ENCODE data around the gene TPRN. TPM values are rescaled to one million over a fixed set of nuclear protein-coding genes. Genes with fewer than 3 reads are reported as not detected.
A peak's percentile ranks its signal among the peaks of the same experiment; 100 is the strongest.

The TPRN gene
- total RNA-seq, 1 experiment from 2014 or later: 26.9 TPM

- no peak for DNase-seq (ENCODE audit: low spot score)
Measured at GRCh38 chr9:137236936-137237421, 36.4 kb upstream of the TPRN start.

DNA sequence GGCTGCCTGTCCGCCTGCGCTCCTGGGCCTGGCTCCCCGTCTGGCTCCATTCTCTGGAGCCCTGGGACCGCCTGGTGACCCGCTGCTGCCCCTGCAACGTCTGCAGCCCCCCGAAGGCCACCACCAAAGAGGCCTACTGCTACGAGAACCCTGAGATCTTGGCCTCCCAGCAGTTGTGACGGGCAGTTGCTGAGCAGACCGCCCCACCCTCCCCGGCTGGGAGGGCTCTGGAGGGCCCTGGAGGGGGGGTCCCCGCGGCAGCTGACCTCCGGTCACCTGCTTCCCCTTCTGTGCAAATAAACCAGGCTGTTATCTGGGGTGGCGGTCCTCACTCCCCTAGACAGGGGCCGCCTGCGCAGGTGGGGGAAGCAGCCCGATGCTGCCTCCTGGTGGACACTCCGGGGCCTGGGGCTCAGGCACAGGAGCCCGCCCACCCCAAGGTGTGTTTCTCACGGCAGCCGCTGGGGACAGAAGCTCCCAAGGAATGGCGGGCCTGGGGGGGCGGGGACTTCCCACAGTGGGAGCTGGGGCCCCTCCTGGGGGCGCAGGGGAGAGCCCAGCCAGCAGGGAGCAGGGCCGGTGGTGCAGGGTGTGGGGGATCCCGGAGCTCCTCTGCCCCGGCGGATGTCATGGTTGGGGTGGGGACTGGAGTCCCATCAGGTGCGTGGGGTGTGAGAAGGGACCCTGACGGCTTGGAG is 35.8 kb upstream of the TPRN start:
- DNase-seq (ENCODE audit: low spot score): peak; percentile 76

GRCh38 chr9:137235424-137236237 is 35.1 kb upstream of the TPRN start:
- DNase-seq (ENCODE audit: low spot score): no peak

DNA sequence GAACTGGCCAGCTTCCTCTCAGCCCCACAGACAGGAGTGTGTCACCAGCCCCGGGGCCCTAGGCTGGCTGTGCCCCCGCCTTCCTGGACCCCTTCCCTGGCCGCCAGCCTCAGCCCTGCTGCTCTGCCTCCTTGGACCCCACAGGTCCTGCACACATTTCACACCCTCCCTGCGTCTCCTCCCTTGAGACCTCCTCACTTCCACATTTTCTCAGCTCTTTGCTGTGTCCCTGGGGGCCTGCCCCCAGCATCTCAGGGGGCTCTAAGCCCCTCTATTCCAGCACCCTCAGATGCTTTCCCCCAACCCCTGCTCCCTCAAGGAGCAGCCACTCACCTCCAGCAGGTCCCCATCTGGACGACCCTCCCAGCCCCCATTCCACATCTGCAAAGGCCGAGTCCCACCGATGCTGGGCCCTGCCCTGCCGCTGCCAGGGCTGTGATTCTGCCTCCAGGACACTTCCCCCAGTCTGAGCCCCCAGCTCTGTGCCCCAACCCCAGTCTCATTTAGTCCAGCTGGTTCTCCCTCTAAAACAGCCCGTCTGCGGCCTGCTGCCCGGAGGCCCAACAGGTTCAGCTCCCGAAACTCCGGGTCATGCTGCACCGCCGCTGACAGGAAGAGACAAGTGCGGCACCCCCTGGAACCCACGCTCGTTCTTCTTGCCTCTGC is 34.4 kb upstream of the TPRN start:
- no peak for DNase-seq (ENCODE audit: low spot score)

- DNase-seq (ENCODE audit: low spot score): no peak
Measured at GRCh38 chr9:137234055-137234697, 33.6 kb upstream of the TPRN start.

DNA sequence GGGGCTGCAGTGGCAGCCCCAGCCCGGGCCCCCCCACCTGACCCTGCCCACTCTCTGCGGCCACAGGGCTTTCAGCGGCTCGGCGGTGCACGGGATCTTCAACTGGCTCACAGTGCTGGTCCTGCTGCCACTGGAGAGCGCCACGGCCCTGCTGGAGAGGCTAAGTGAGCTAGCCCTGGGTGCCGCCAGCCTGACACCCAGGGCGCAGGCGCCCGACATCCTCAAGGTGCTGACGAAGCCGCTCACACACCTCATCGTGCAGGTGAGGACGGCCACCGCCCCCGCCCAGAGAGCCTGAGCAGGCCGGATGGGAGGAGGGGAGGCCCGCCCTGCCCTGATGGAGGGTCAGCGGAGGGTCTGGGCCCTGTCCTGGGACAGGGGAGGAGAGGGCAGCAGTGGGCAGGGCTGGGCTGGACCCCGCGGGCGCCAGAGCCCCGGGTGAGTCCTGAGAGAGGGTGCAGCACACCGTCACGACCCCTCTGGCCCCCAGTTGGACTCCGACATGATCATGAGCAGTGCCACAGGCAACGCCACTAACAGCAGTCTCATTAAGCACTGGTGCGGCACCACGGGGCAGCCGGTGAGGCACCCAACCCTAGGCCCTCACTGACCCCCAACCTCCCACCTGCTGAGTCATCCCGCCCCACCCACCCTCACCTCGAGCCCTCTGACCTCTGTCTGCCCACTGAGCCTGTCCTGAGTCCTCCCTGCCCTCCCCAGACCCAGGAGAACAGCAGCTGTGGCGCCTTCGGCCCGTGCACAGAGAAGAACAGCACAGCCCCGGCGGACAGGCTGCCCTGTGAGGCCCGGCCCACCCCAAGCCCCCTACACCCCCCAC is 32.8 kb upstream of the TPRN start:
- no peak for DNase-seq (ENCODE audit: low spot score)

GRCh38 chr9:137232510-137232909 is 32.0 kb upstream of the TPRN start:
- DNase-seq (ENCODE audit: low spot score): no peak

GRCh38 chr9:137232101-137232500 is 31.6 kb upstream of the TPRN start:
- no peak for DNase-seq (ENCODE audit: low spot score)

DNA sequence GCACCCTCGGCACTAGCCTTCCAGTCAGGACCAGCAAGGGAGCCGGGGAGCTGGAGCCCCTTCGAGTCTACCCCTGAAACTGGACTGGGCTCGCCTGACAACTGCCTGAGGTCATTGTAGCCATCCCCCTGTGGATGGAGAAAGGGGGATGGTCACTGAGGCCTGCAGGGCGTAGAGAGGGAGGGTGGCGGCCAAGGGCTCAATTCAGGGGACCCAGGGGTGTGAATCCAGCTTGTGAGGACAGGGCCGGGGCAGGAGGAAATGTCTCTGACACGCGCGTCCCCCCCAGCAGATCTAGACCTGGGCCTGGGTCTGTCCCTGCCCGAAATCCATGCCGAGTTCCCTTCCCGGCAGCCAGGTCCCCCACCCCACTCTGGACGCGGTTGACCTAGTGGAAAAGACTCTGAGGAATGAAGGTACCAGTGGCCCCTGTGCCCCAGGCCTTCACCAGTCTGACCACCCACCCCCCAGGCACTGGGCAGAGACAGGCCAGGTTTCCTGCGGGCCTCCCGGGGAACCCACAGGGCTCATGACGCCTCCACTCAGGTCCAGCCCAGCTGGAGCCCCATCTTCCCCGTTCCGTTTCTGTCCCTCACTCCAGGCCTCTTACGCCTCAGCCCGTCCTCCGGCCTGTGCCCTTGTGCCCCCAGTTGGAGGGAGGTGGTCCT is 31.0 kb upstream of the TPRN start:
- DNase-seq (ENCODE audit: low spot score): no peak

- no peak for DNase-seq (ENCODE audit: low spot score)
Measured at GRCh38 chr9:137230705-137231371, 30.3 kb upstream of the TPRN start, which contains the start of gene SLC34A3. Gene SLC34A3 (plus strand): TSS chr9:137230901. CDS start chr9:137231703, 802 bp downstream.

- DNase-seq (ENCODE audit: low spot score): no peak
Measured at GRCh38 chr9:137229903-137230704, 29.6 kb upstream of the TPRN start.

GRCh38 chr9:137228968-137229896 is 28.7 kb upstream of the TPRN start:
- DNase-seq (ENCODE audit: low spot score): no peak

GRCh38 chr9:137228506-137228967 is 28.0 kb upstream of the TPRN start:
- no peak for DNase-seq (ENCODE audit: low spot score)

- DNase-seq (ENCODE audit: low spot score): no peak
Measured at GRCh38 chr9:137227853-137228505, 27.4 kb upstream of the TPRN start.

GRCh38 chr9:137227054-137227852 is 26.7 kb upstream of the TPRN start, which contains the start of gene RNF224:
Gene RNF224 (plus strand): TSS chr9:137227502. CDS start chr9:137228336, 834 bp downstream.
- DNase-seq (ENCODE audit: low spot score): peak; percentile 91

Measured in A172 (cell line).